C1 segment of cervical spinal cord (tissue), 14 donors: ENCODE results near the gene CUBN.
A peak's percentile ranks its signal among the peaks of the same experiment; 100 is the strongest.

Experiments used
- DNase-seq, 14 donors: peaks; one replicate each; lab custom pipeline; 2025; lab: John Stamatoyannopoulos, UW

CUBN gene

DNA sequence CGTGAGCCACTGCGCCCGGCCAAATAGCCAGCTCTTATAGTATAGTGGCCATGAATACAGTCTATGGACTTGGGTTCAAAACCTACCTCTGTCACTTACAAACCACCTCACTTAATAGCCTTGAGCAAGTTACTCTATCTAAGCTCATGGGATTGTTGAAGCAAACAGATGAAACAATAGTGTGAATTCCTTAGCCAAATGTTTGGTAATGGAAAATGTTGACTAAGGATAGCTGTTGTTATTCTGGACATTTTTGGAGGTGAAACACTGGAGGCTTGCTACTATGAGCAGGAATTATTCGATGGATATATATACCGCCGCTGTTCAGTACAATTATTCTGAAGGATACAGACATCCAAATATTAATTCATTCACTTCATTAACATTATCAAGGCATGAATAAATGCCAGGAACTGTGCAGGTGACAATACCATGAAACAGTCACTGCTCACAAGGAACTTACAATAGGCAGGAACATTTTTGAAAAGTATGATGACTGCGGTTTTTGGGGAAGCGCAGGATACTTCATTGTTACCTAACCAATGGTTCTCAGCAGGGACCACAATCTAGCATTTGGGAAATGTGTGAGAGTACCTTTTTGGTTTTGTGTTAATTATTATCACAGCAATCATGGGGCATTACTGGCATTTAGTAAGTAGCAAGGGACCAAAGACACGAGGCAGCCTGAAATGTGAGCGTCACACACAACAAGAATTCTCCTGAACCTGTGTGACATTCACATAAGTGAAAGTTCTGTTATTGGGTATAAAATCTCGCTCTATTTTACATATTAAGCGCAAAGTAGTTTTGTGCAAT is 55.7 kb downstream of the CUBN start:
- no peak for DNase-seq

DNA sequence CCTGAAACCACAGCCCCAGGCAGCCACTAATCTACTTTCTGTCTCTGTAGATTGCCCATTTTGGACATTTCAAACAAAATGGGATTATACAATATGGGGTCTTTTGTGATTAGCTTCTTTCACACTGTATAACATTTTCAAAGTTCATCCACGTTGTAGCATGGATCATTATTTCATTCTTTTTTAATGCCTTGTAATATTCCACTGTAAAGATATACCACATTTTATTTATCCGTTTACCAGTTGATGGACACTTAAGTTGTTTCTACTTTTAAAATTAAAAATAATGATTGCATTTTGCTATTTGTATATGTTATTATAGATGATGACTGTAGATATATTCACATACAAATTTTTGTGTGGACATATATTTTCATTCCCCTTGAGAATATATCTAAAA is 60.7 kb downstream of the CUBN start:
- no peak for DNase-seq

DNA sequence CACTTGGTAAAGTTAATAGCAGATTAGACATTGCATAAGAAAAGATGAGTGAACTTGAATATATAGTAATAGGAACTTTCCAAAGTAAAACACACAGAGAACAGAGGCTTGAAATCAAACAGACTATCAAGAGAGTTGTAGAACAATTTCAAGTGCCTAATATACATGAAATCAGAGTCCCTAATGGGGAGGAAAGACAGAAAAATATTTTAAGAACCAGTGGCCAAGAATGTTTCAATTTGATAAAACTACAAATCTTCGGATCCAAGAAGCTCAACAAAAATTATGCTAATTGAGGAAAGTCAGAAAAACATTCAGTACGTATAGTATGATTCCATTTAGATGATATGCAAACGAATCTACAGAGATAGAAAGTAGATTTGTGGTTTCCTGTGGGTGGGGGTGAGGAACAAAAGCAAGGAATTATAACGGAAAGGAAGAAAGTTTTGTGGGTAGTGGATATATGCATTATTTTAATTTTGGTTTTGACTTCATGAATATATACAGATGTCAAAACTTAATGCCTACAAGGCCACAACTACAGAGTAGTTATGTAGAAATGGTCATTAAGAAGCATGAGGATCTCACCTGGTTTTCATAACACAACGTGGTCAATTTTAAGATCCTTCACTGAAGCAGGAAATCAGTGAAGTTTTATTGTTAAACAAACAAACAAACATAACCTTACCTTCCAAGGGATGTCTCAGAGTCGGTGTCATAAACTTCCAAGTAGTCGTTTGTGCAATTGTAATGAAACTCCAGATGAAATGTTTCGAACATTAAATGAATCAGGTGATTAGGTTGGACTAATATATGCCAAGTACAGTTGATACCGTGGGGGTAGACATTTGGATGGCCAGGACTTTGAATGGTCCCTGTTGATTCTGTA is 62.0 kb downstream of the CUBN start:
- no peak for DNase-seq

DNA sequence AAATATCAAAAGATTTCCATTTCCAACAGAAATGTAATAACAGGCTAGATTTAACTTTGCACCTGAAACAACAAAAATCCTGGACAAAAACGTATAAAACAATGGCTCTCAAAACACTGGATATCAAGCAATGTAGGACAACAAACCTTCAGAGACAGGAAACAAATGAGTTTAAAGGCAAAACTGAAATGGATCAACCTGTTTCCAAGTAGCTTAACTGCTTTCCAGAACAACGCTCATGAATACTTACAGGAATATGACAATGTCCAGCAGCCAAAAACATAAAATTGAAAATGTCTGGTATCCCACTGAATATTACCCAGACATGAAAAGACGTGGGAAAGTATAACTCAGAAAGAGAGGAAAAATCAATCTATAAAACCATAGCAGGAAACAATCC is 62.8 kb downstream of the CUBN start:
- no peak for DNase-seq

DNA sequence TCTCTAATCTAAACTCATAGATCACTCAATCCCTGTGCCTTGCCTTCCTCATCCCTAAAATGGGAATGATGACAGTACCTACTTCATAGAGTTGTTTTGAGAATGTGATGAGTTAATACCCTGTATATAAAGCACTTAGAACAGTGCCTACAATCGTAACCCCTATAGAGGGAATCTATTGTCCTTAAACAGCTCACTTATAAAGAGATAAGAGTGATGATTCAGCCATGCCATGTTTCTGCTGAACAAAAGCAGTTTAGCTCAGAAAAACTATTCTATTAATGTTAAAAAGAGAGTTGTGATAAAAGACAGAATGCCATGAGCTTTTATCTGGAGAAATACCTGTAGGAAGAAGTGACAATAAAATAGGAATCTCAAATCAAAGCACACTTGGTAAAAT is 63.6 kb downstream of the CUBN start:
- DNase-seq: no peak

DNA sequence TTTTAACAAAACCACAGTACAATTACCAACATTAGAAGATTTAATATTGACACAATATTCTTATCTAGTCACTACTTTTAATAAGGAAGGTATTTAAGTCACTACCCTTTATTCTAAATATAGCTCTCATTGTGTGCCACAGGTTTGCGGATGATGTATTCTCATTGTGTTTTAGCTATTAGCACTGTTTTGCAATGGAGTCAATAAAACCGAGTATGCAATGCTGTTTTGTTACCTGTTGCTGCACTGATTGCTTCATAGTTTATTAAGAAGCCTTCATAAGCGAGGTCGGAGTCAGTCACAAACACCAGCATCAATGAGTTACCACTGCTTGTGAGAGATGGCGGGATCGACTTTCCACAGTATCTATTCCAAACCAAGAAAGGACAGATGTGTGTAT is 64.3 kb downstream of the CUBN start:
- no peak for DNase-seq

GRCh38 chr10:17064435-17064834 is 65.2 kb downstream of the CUBN start:
- no peak for DNase-seq

GRCh38 chr10:17062955-17063484 is 66.6 kb downstream of the CUBN start:
- peak in 1 of 14 donors; percentile 36 for DNase-seq

GRCh38 chr10:17062493-17062892 is 67.1 kb downstream of the CUBN start:
- no peak for DNase-seq

GRCh38 chr10:17062009-17062408 is 67.6 kb downstream of the CUBN start:
- no peak for DNase-seq

GRCh38 chr10:17061418-17061817 is 68.2 kb downstream of the CUBN start:
- no peak for DNase-seq

GRCh38 chr10:17060289-17060688 is 69.3 kb downstream of the CUBN start:
- DNase-seq: no peak

- no peak for DNase-seq
Observed at GRCh38 chr10:17059197-17059688, 70.4 kb downstream of the CUBN start.

GRCh38 chr10:17058093-17058492 is 71.5 kb downstream of the CUBN start:
- DNase-seq: no peak

GRCh38 chr10:17056781-17057428 is 72.7 kb downstream of the CUBN start:
- no peak for DNase-seq

DNA sequence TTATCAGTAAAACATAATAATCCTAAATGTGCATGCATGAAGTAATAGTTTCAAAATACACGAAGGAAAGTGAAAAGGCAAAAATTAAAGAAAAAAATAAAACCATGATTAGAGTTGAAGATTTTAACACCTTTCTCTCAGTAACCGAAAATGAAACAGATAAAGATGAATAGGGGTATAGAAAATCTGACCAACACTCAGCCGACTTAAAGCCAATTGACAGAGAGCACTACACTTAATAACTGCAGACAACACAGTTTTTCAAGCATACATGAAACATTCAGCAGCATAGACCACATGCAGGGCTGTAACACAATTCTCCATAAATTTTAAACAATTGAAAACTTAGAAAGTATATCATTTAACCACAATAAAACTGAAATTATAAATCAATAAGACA is 76.1 kb downstream of the CUBN start:
- no peak for DNase-seq

DNA sequence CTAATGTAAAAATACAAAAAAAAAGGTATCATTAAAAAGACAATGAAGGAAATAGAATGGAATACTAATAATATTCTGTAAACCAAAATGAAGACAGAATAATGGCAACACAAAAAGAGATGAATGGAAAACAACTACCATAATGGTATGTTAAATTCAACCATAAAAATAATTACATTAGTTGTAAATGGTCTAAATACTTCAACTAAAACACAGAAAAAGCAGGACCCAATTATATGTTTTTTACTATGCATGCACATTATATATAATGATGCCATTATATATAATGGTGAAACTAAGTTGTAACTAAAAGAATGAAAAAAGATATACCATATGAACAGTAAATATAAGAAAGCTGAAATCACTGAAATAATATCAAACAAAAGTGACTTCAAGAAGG is 76.5 kb downstream of the CUBN start:
- no peak for DNase-seq

- no peak for DNase-seq
Observed at GRCh38 chr10:17051851-17052250, 77.8 kb downstream of the CUBN start.

GRCh38 chr10:17049195-17049594 is 80.4 kb downstream of the CUBN start:
- DNase-seq: no peak

DNA sequence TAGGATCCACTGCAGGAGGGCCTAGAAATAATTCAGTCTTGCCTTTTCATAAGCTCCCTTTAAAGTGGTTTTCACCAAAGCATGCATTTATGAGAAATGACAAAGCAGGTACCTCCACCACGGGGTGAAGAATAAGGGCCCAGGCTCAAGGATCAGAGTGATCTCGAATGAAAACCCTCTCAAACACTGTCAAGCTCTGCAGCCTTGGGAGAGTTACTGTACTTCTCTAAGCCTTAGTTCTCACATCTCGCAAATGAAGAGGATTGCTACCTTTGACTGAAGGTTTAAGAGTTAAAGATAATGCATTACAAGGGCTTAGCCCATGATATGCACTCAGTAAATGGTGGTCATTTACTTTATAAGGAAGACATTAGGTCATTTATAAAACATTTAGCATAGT is 81.7 kb downstream of the CUBN start:
- no peak for DNase-seq

- no peak for DNase-seq
Observed at GRCh38 chr10:17046989-17047388, 82.6 kb downstream of the CUBN start.

GRCh38 chr10:17043586-17043985 is 86.0 kb downstream of the CUBN start:
- no peak for DNase-seq
